ENCODE results near the gene TRIP10. TPM values are rescaled to one million over a fixed set of nuclear protein-coding genes. Genes with fewer than 3 reads are reported as not detected.

TRIP10 gene
- 38.9 and 40.6 TPM in 2 replicates for total RNA-seq

DNA sequence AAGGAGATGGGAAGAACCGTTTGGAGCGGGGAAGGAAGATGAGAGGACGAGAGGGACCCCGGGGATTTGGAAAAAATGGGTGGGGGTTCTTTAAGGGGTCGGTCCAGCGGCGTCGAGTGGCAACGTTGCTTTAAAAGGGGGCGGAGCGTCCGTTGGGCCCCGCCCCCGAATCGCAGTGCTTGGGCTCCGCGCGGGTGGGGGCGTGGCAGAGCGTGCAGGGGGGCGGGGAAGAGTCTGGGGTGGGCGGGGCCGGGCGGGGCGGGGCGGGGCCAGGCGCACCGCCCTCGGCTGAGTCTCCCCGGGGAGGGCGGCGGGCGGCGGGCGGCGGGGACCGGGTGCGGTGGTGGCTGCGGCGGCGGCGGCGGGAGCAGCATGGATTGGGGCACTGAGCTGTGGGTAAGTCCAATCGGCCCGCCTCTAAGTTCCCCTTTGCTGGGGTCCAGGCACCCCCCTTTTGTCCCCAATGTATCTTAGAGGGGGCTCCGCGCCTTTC is at the start of gene TRIP10:
TSS of gene TRIP10 (plus strand) at position 291 of the 493 bp plus-strand sequence. CDS start at position 373, 82 bp downstream.

GRCh38 chr19:6720369-6721137 is 18.9 kb upstream of the TRIP10 start, which contains the start of gene C3:
C3 (minus strand) TSS chr19:6720650; CDS start chr19:6720589, 61 bp downstream.

GRCh38 chr19:6737284-6737872 is 2.1 kb upstream of the TRIP10 start, which contains the start of gene GPR108:
GPR108 (minus strand) TSS chr19:6737580; CDS start chr19:6737576, 4 bp downstream.

DNA sequence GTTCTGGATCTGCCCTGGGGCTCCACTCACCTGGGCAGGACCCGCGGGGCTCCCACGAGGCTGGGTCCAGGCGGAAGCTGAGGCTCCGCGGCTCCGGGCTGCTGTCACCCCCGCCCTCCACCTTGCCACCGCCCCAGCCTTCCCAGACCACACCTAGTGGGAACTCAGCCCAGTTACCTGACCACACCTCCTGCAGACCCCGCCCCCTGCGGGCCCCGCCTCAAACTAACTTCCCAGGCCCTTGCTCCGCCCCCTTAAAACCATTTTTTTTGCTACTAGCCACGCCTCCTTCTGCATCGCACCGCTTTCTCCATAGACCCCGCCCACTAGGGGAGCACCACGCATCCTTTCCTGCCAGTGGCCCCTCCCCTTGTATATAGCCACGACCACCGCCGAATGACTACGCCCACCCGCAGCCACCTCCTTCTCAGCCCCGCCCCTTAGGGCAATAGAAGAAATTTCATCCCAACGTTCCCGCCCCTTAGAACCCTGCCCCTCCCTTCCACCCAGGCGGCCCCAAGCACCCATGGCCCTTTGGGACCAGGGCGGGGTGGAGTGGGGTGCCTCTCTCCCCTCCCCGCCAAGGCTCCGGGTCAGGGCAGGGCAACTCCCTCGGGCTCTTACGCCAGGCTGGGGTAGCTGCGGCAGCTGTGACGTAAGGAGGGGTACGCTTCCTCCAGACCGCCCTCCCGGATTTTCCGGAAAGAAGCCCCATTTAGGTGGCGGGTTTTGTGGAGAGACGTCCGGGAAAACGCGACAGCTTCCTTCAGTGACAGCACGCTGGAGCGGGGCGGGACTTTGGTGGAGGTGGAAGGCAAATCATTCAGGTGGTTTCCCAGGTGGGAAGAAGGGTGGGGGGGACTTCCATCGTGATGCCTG is 28.1 kb downstream of the TRIP10 start, which contains the start of gene SH2D3A:
TSS of gene SH2D3A (minus strand) at position 79 of the 879 bp plus-strand sequence. CDS start 3,687 bp downstream, outside the sequence.

DNA sequence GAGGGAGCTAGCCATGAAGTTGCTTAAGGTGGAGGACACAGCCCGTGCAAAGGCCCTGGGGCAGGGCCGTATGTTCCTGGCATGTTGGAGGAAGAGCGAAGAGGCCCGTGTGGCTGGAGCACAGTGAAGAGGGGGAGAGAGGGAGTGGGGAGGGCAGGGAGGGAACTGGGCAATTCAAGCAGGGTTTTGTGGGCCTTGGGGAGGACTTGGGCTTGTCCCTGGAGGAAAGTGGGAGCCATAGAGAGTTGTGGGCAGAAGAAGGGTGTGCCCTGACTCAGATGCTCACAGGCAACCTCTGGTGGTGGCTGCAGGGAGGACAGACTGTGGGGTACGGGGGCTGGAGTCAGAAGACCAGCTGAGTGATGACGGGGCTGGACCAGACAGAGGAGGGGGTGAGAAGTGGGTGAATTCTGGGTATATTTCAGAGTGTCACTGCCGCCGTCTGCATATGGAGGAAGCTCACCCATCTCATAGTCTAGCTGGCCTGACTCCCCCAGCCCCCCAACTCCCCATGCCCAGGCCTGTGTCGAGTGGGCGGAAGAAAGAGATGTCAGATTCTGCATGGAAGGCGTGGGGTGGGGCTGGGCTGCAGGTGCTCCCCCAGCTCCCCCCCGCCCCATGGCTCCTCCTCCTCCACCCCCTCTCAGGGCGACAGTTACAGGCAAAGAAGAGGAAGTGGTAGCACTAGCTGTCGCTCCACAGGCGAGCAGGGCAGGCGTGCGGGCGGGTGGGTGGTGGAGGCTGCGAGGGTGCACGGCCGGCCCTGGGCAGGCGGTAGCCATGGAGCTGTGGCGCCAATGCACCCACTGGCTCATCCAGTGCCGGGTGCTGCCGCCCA is 32.8 kb downstream of the TRIP10 start, which contains the start of gene VAV1:
TSS of gene VAV1 (plus strand) at position 681 of the 838 bp plus-strand sequence. CDS start at position 781, 100 bp downstream.

Other genes with a start within 250 kb of the TRIP10 start
- gene TUBB4A, start 237.4 kb upstream of the TRIP10 start, total RNA-seq = 0.60 TPM in 1 of 2 replicates, not detected in the other
- gene TNFSF9, start 208.7 kb upstream of the TRIP10 start, total RNA-seq = 0.14 and 0.30 TPM in 2 replicates
- not detected in 2 replicates for gene CD70, start 148.5 kb upstream of the TRIP10 start, total RNA-seq
- gene TNFSF14, start 69.5 kb upstream of the TRIP10 start, total RNA-seq = under 0.01 TPM in 1 of 2 replicates, not detected in the other
- gene C3, start 19.0 kb upstream of the TRIP10 start, total RNA-seq = 3.1 and 60.0 TPM in 2 replicates
- 38.2 and 47.5 TPM in 2 replicates for gene GPR108, start 2.1 kb upstream of the TRIP10 start, total RNA-seq
- gene SH2D3A, start 27.8 kb downstream of the TRIP10 start, total RNA-seq = not detected in 2 replicates
- gene VAV1, start 33.0 kb downstream of the TRIP10 start, total RNA-seq = not detected in 2 replicates
- not detected in 2 replicates for gene ADGRE1, start 147.9 kb downstream of the TRIP10 start, total RNA-seq